AG10803 (cell line): ENCODE data around the gene C19orf85.
A peak's percentile ranks its signal among the peaks of the same experiment; 100 is the strongest.

Experiments
- DNase-seq: peaks from one replicate; pipeline ENCODE4 v3.0.0; 2010; ENCODE audit warnings: low read depth
- H3K4me3 ChIP-seq: 2 replicates; pipeline ENCODE4 v1.5.1; 2011; ENCODE audit warnings: mild to moderate bottlenecking, low read length, control low read depth
- TF ChIP-seq, protein P1 (sequence below): conservative IDR thresholded peaks from 2 replicates; pipeline ENCODE4 v1.5.1; 2011; ENCODE audit warnings: mild to moderate bottlenecking, low read length, control low read depth, inconsistent platforms

The C19orf85 gene

DNA sequence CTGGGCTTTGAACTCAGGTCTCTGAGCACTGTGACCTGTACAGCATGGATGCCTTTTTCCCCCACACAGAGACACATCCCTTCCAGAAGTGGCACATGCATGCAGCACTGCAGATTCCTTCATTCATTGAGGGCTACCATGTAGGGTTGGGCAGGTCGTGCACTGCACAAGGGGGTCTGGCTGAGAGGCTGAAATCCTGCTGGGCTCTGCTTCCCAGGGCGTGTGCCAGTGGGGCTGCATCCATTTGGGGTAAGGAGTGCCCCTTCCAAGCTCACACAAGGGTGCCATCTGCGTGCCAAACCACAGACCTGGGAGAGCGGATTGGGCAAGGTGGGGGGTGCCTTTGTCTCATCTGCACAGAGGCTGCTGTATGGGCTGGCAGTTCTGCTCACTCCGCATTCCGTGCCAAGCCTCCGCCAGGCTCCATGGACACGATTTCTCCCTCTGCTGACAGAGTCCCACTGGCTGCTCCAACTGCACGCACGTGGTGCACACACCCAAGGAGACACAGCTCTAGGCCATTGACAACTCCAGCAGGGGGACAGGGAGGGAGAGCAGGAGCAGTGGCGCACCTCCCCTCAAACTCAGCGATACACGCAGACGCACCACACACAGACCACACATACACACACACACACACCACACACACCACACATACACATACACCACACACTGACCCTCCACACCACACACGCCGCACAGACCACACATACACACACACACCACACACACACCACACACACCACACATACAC, 17.0 kb downstream of the C19orf85 start:
- H3K4me3 ChIP-seq = no peak overlapping the region
- peak; percentile 63 for DNase-seq
- TF ChIP-seq, protein P1, sequence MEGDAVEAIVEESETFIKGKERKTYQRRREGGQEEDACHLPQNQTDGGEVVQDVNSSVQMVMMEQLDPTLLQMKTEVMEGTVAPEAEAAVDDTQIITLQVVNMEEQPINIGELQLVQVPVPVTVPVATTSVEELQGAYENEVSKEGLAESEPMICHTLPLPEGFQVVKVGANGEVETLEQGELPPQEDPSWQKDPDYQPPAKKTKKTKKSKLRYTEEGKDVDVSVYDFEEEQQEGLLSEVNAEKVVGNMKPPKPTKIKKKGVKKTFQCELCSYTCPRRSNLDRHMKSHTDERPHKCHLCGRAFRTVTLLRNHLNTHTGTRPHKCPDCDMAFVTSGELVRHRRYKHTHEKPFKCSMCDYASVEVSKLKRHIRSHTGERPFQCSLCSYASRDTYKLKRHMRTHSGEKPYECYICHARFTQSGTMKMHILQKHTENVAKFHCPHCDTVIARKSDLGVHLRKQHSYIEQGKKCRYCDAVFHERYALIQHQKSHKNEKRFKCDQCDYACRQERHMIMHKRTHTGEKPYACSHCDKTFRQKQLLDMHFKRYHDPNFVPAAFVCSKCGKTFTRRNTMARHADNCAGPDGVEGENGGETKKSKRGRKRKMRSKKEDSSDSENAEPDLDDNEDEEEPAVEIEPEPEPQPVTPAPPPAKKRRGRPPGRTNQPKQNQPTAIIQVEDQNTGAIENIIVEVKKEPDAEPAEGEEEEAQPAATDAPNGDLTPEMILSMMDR = peak; percentile 10

GRCh38 chr19:55446060-55446459, 18.5 kb downstream of the C19orf85 start:
- DNase-seq = no peak
- no peak overlapping the region for H3K4me3 ChIP-seq
- TF ChIP-seq, protein P1 = no peak

DNA sequence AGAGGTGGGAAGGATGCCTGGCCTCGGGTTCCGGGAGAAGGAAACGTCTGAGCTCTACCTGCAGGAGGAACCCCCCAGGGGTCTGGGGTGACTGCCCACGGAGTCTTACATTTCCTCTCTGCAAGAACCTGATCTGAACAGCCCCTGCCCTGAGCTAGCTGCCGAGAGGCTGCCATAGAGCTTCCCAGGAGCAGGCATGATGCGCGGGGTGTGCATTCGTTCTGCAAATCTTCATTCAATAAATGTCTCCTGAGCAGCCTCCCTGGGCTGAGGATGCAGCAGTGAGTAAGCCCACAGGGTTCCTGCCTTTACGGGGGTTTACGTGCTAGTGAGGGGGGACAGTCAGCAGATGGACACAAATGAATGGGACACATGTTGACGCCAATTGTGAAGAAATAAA, 19.9 kb downstream of the C19orf85 start:
- no peak for DNase-seq

GRCh38 chr19:55443824-55444480, 20.6 kb downstream of the C19orf85 start:
- TF ChIP-seq, protein P1 = no peak
- no peak overlapping the region for H3K4me3 ChIP-seq
- no peak for DNase-seq

More for the DNA sequence above, 19.9 kb downstream of the C19orf85 start:
- no peak overlapping the region for H3K4me3 ChIP-seq
- TF ChIP-seq, protein P1 = no peak

GRCh38 chr19:55443045-55443823, 21.3 kb downstream of the C19orf85 start, which contains the start of gene SHISA7:
SHISA7 (minus strand) TSS chr19:55443300; CDS start chr19:55442863, 437 bp downstream.
- H3K4me3 ChIP-seq = no peak within 1 kb of the TSS
- TF ChIP-seq, protein P1 = no peak
- no peak for DNase-seq

DNA sequence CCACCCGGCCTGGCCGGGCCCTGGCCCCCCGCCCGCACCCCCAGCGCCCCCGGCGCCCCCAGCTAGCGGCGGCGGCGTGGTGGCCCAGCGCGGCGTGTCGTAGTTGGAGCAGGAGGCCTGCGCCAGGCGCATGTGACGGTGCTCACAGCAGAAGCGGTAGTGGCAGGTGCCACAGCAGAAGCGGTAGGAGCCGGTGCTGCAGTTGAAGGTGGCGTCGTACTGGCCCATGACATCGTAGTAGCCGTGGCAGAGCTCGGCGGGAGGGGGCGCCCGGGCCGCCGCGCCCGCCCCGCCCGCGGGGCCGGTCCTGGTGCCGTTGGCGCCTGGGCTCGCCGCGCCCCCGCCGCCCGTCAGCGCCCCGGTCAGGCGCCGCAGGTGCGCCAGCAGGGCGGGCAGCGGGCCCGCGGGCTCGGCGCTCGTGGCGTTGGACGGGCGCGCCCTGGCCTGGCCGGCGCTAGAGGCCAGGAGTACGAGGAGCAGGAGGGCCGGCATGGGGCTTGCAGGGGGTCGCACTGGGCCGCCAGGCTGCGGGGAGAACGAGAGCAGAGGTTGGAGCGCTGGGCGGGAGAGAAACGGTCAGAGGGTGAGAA, 22.1 kb downstream of the C19orf85 start:
- no peak for DNase-seq
- TF ChIP-seq, protein P1 = no peak
- H3K4me3 ChIP-seq = no peak overlapping the region
